Embryonic facial prominence (tissue), 1 donor: Measurements from ENCODE around the gene AGMAT.
A peak's percentile ranks its signal among the peaks of the same experiment; 100 is the strongest.

Experiments
- DNase-seq: peaks from one replicate; pipeline ENCODE4 v3.0.0-alpha.2; 2016; ENCODE audit errors: extremely low spot score

AGMAT gene

DNA sequence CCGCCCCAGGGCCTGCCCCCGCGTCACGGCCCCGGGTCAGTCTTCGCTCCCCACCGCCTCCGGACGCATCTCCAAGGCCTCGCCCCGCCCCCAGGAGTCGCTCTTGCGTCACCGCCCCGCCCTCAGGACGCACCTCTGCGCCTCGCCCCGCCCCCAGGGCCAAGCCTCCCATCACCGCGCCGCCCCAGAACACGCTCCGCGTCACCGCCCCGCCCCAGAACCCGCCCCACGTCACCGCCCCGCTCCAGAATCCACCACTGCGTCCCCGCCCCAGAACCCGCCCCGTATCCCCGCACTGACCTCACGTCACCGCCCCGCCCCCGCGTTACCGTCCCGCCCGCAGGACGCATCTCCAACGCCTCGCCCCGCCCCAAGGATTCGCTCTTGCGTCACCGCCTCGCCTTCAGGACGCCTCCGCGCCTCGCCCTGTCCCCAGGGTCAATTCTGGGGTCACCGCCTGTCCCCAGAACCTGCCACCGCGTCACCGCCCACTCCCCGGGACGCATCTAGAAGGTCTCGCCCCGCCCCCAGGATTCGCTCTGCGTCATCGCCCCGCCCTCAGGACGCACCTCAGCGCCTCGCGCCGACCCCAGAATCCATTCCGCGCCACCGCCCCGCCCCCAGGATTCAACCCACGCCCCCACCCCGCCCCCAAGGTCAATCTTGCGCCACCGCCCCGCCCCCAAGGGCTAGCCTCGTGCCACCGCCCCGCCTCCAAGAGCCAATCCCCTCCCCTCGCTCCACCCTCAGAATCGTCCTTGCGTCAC lies 60.4 kb downstream of the AGMAT start:
- DNase-seq = peak; percentile 99

GRCh38 chr1:15524021-15524282 lies 60.9 kb downstream of the AGMAT start, which contains the start of gene CASP9:
TSS of gene CASP9 (minus strand) at chr1:15524215. CDS start at chr1:15524200, 15 bp downstream.
- no peak for DNase-seq

GRCh38 chr1:15523104-15524020 lies 61.5 kb downstream of the AGMAT start:
- DNase-seq = no peak

DNA sequence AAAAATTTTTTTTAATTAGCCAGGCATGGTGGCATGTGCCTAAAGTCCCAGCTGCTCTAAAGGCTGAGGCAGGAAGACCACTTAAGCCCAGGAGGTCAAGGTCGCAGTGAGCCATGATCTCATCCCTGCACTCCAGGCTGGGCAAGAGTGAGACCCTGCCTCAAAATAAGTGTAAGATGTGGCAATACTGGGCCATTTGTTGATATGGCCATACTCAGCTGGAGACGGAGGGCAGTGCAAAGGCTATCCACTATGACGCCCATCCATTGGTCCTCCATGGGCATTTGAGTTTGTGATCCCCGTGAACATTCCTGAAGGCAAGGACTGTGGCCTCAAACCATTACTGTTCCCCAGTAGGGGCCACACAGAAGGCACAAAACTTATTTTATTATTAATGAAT lies 62.3 kb downstream of the AGMAT start:
- DNase-seq = no peak
